A549 (cell line): ENCODE results near the gene WDHD1. TPM values are rescaled to one million over a fixed set of nuclear protein-coding genes. Genes with fewer than 3 reads are reported as not detected.

ENCODE experiments used
- ATAC-seq, 2 experiments: fragments of 200-7000 bp in 1 of 2; fragments of >200 bp in 1 of 2; cut with Nextera tagmentation in 1 of 2; cut with Tn5 transposase in 1 of 2; 3 replicates each; pipeline versions ENCODE4 v1.8.0 to v1.9.1; 2018 to 2020; ENCODE audit warnings: mild to moderate bottlenecking in 1 of 2, moderate library complexity in 1 of 2
- CTCF ChIA-PET: fragments of 300-600 bp; sonication (Branson Sonifier 250); formaldehyde crosslinking; extraction: SDS; loops from one replicate; lab custom pipeline; 2021; ENCODE audit warnings: antibody characterized with exemption, inconsistent platforms; lab: Yijun Ruan, JAX
- POLR2A ChIA-PET: fragments of 350-600 bp; formaldehyde crosslinking; extraction: SDS; loops from one replicate; lab custom pipeline; 2021; ENCODE audit warnings: antibody characterized with exemption, inconsistent platforms; lab: Yijun Ruan, JAX
- DNase-seq, 2 experiments: peaks; one replicate each; pipeline versions ENCODE4 v3.0.0 to v3.0.0-alpha.2; 2011 to 2016; ENCODE audit warnings: low read depth in 1 of 2, low spot score in 1 of 2
- FAIRE-seq: peaks from 2 replicates; lab custom pipeline; 2011; peaks lifted over from hg19 to GRCh38; lab: Jason Lieb, UNC
- H3K27ac ChIP-seq, 2 experiments: fragments of >200 bp; sonication (Bioruptor Twin); formaldehyde crosslinking; 3 replicates each; pipeline ENCODE4 v1.5.1; 2016 to 2017
- H3K4me1 ChIP-seq: fragments of >200 bp; sonication (Bioruptor Twin); formaldehyde crosslinking; 3 replicates; pipeline ENCODE4 v1.6.1; 2016
- H3K4me2 ChIP-seq: fragments of >200 bp; sonication (Bioruptor Twin); formaldehyde crosslinking; 3 replicates; pipeline ENCODE4 v1.6.1; 2016
- H3K4me3 ChIP-seq: fragments of >200 bp; sonication (Bioruptor Twin); formaldehyde crosslinking; 3 replicates; pipeline ENCODE4 v1.5.1; 2016
- H3K9me3 ChIP-seq: fragments of >200 bp; sonication (Bioruptor Twin); formaldehyde crosslinking; 3 replicates; pipeline ENCODE4 v1.6.1; 2016
- CBX8 ChIP-seq: fragments of 200-600 bp; sonication (generic); IDR thresholded peaks from 2 replicates; pipeline ENCODE4 v1.6.1; 2016
- CEBPB ChIP-seq, 2 experiments: fragments of >200 bp in 1 of 2; sonication (Bioruptor Twin) in 1 of 2; formaldehyde crosslinking in 1 of 2; IDR thresholded peaks; 2 replicates each; pipeline ENCODE4 v1.6.1; 2012 to 2016
- EHF ChIP-seq: fragments of 250-450 bp; sonication (Bioruptor Pico); IDR thresholded peaks from 2 replicates; pipeline ENCODE4 v1.5.0; 2020; ENCODE audit warnings: mild to moderate bottlenecking
- GATA3 ChIP-seq: IDR thresholded peaks from 2 replicates; pipeline ENCODE4 v1.6.1; 2012; ENCODE audit warnings: borderline replicate concordance
- HDAC2 ChIP-seq: fragments of 200-600 bp; sonication (generic); IDR thresholded peaks from 2 replicates; pipeline ENCODE4 v1.6.1; 2016
- HEYL ChIP-seq: fragments of 250-450 bp; sonication (Bioruptor Pico); IDR thresholded peaks from 2 replicates; pipeline ENCODE4 v1.8.0; 2021; ENCODE audit warnings: mild to moderate bottlenecking, moderate library complexity
- NFE2L2 ChIP-seq: fragments of 150-350 bp; conservative IDR thresholded peaks from 2 replicates; pipeline ENCODE4 v1.6.1; 2014; ENCODE audit warnings: low read length
- NR3C1 ChIP-seq: fragments of >200 bp; sonication (Bioruptor Twin); formaldehyde crosslinking; IDR thresholded peaks from 3 replicates; pipeline ENCODE4 v1.6.1; 2017
- POLR2A ChIP-seq: IDR thresholded peaks from 2 replicates; pipeline ENCODE4 v1.6.1; 2012; ENCODE audit warnings: mild to moderate bottlenecking, low read length
- RAD21 ChIP-seq, 2 experiments: fragments of >200 bp in 1 of 2; sonication (Bioruptor Twin) in 1 of 2; formaldehyde crosslinking in 1 of 2; IDR thresholded peaks in 1 of 2; conservative IDR thresholded peaks in 1 of 2; 2 replicates in 1 of 2; 3 replicates in 1 of 2; pipeline ENCODE4 v1.6.1; 2012 to 2018; ENCODE audit warnings: inconsistent platforms in 1 of 2
- RCOR1 ChIP-seq: fragments of 150-350 bp; IDR thresholded peaks from 2 replicates; pipeline ENCODE4 v1.6.1; 2014; ENCODE audit warnings: antibody characterized with exemption, low read length, low read depth
- RFX5 ChIP-seq: fragments of 450-650 bp; IDR thresholded peaks from 2 replicates; pipeline ENCODE4 v1.7.1; 2014; ENCODE audit warnings: antibody characterized with exemption, mild to moderate bottlenecking, moderate library complexity
- RNF2 ChIP-seq: fragments of 200-600 bp; sonication (generic); IDR thresholded peaks from 2 replicates; pipeline ENCODE4 v1.6.1; 2016; ENCODE audit warnings: low read depth, mild to moderate bottlenecking, antibody characterized with exemption, moderate library complexity, borderline replicate concordance
- SMC3 ChIP-seq: fragments of >200 bp; sonication (Bioruptor Twin); formaldehyde crosslinking; IDR thresholded peaks from 3 replicates; pipeline ENCODE4 v1.6.1; 2018; ENCODE audit warnings: inconsistent platforms
- SREBF2 ChIP-seq: fragments of 450-650 bp; IDR thresholded peaks from 2 replicates; pipeline ENCODE4 v1.6.1; 2014; ENCODE audit warnings: mild to moderate bottlenecking, moderate library complexity
- ZSCAN20 ChIP-seq: fragments of 250-450 bp; sonication (Bioruptor Pico); IDR thresholded peaks from 2 replicates; pipeline ENCODE4 v1.8.0; 2022; ENCODE audit warnings: mild to moderate bottlenecking, moderate library complexity
- WGBS: methylation state at CpG from one replicate; pipeline ENCODE4 v1.1.6; 2017; ENCODE audit errors: missing lambda C conversion rate; 5-methylcytosine and 5-hydroxymethylcytosine counted together
- polyA plus RNA-seq, 4 experiments: library from polyadenylated mRNA; depleted of rRNA in 3 of 4; stranded (reverse); fragments of >200 nt; fragmentation: RNase III in 1 of 4; extraction: RNeasy Plus Mini Kit Qiagen cat#74134 plus additional on column Dnase treatment in 1 of 4; gene quantifications; 2 replicates in 3 of 4; 3 replicates in 1 of 4; pipeline ENCODE4 v1.2.3, GENCODE V29; 2011 to 2017
- TF ChIP-seq, protein P1 (sequence below): fragments of 450-650 bp; IDR thresholded peaks from 2 replicates; pipeline ENCODE4 v1.6.1; 2014; ENCODE audit warnings: antibody characterized with exemption
- TF ChIP-seq, protein P2 (sequence below): IDR thresholded peaks from 2 replicates; pipeline ENCODE4 v1.6.1; 2012
- TF ChIP-seq, protein P3 (sequence below): fragments of >200 bp; sonication (Bioruptor Twin); formaldehyde crosslinking; IDR thresholded peaks from 2 replicates; pipeline ENCODE4 v1.6.1; 2016
- TF ChIP-seq, protein P4 (sequence below): fragments of >200 bp; sonication (Bioruptor Twin); formaldehyde crosslinking; IDR thresholded peaks from 3 replicates; pipeline ENCODE4 v1.5.1; 2016

The WDHD1 gene
- polyA plus RNA-seq, 2 of the 4 experiments (the other 2 are of a cell fraction): 16.3 to 35.6 TPM

DNA sequence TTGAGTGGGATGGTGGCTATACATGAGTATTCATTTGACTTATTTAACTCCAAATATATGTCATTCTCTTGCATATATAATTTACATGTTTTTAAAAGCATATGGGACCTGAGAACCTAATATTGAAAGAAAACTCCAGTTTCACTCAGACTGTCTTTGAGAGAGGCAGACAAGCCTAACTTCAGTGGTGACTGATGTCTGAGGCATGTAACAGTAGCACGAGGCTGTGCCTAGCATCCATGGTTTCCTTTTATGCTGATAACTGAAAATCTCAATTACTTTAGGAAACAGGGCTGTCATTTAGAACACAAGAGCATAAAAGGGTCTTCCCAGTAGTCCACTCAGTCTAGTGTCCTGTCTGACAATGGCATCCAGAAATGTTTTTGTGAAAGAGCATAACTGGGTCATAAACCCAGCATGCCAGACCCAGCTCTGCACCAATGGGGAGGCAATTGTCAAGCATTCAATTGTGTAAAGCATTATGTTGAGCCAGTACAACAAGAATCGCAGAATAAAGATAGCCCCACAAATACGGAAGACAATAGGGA, 48.8 kb upstream of the WDHD1 start:
- ChIA-PET POLR2A (no interaction called here), CTCF (interaction anchor here (0.6 to 6.5 kb wide), 2 partner anchors 10 to 85 kb away, joined by 3 to 32 read pairs; no protein-coding TSS in a partner anchor)
- 73% methylated on average over 3 of the region's 3 CpGs for WGBS
- Histone ChIP-seq H3K9me3 (no peaks in the 10 kb centered on the region), H3K27ac (no peak overlapping the region), H3K4me3 (no peak overlapping the region), H3K4me2 (no peak overlapping the region), H3K4me1 (peaks cover 3% of the 10 kb centered on the region; the same call in 1 of the 3 replicates)
- no peak for ATAC-seq
- no peak for DNase-seq
- FAIRE-seq: no peak
- TF ChIP-seq, protein P1, sequence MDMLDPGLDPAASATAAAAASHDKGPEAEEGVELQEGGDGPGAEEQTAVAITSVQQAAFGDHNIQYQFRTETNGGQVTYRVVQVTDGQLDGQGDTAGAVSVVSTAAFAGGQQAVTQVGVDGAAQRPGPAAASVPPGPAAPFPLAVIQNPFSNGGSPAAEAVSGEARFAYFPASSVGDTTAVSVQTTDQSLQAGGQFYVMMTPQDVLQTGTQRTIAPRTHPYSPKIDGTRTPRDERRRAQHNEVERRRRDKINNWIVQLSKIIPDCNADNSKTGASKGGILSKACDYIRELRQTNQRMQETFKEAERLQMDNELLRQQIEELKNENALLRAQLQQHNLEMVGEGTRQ: no peak
- TF ChIP-seq RNF2: no peak

DNA sequence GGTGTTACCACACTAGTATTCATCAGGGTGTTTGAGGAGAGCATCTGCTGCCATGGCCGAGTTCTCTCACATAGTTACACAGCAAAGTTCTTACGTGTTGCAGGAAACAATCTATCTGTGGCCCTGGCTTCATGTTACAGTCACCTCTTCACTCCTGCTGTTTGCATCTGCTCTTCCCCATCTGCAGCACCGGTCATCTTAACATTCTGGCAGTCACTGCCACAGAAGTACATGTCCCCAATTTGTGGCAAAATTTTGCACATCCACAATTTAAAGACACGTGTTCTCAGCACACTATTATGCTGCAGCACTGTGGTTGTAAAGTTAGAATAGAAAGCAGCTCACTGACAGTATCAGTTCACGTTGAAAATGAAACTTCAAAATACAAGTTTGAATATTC, 47.8 kb upstream of the WDHD1 start:
- no peaks in the 10 kb centered on the region for H3K9me3 ChIP-seq
- no peak overlapping the region for H3K4me2 ChIP-seq
- no peak overlapping the region for H3K27ac ChIP-seq
- TF ChIP-seq GATA3 (no peak), SREBF2 (no peak), SMC3 (no peak), ZSCAN20 (CRISPR knock-in tag) (no peak), RCOR1 (no peak), RFX5 (no peak), CEBPB (IDR thresholded peaks at IDR 0.05) (no peak), HEYL (no peak), NFE2L2 (no peak), RAD21 (conservative IDR thresholded peaks at IDR 0.05 in 1 of 2, IDR thresholded peaks at IDR 0.05 in 1 of 2) (no peak), NR3C1 (no peak), EHF (CRISPR knock-in tag) (no peak), POLR2A (no peak)
- TF ChIP-seq, protein P2, sequence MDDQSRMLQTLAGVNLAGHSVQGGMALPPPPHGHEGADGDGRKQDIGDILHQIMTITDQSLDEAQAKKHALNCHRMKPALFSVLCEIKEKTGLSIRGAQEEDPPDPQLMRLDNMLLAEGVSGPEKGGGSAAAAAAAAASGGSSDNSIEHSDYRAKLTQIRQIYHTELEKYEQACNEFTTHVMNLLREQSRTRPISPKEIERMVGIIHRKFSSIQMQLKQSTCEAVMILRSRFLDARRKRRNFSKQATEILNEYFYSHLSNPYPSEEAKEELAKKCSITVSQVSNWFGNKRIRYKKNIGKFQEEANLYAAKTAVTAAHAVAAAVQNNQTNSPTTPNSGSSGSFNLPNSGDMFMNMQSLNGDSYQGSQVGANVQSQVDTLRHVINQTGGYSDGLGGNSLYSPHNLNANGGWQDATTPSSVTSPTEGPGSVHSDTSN: no peak
- TF ChIP-seq, protein P3, sequence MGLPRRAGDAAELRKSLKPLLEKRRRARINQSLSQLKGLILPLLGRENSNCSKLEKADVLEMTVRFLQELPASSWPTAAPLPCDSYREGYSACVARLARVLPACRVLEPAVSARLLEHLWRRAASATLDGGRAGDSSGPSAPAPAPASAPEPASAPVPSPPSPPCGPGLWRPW: no peak
- TF ChIP-seq, protein P4, sequence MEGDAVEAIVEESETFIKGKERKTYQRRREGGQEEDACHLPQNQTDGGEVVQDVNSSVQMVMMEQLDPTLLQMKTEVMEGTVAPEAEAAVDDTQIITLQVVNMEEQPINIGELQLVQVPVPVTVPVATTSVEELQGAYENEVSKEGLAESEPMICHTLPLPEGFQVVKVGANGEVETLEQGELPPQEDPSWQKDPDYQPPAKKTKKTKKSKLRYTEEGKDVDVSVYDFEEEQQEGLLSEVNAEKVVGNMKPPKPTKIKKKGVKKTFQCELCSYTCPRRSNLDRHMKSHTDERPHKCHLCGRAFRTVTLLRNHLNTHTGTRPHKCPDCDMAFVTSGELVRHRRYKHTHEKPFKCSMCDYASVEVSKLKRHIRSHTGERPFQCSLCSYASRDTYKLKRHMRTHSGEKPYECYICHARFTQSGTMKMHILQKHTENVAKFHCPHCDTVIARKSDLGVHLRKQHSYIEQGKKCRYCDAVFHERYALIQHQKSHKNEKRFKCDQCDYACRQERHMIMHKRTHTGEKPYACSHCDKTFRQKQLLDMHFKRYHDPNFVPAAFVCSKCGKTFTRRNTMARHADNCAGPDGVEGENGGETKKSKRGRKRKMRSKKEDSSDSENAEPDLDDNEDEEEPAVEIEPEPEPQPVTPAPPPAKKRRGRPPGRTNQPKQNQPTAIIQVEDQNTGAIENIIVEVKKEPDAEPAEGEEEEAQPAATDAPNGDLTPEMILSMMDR: no peak
- TF ChIP-seq, protein P1: no peak
- FAIRE-seq (no peak), DNase-seq (no peak), ATAC-seq (peak; percentile 12 to 22; a peak in 4 of 6 replicates)
- POLR2A ChIA-PET: interaction anchor here (0.5 kb wide), 1 partner anchor 40 kb away, joined by 5 read pairs; no protein-coding TSS in a partner anchor
- 58% methylated on average over 5 of the region's 5 CpGs for WGBS
- peaks cover 3% of the 10 kb centered on the region; the same call in 1 of the 3 replicates for H3K4me1 ChIP-seq
- no peak overlapping the region for H3K4me3 ChIP-seq
- CTCF ChIA-PET: no interaction called here

DNA sequence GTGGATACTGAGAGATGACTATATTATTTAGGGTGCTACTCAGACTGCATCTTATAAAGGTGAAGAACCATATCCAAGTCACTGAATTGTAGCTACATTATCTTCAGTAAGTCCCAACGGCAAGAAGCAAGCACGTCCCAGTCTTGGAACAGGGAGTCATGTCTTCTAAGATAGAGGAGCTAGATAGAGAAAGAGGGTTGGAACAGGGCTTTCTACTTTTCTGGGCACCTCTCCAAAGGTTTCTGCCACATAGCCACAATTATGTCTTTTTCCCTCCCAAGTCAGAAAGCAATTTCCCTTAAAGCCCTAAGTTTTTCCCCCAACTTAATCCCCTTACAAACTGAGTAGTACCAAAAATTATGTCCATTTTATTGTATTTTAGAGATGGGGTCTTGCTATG, 47.0 kb upstream of the WDHD1 start:
- DNase-seq: no peak
- no peak for ATAC-seq
- H3K9me3 ChIP-seq: no peaks in the 10 kb centered on the region
- H3K4me2 ChIP-seq: no peak overlapping the region
- ChIA-PET POLR2A (no interaction called here), CTCF (no interaction called here)
- H3K4me1 ChIP-seq: peaks cover 3% of the 10 kb centered on the region; the same call in 1 of the 3 replicates
- no peak overlapping the region for H3K27ac ChIP-seq
- FAIRE-seq: no peak
- H3K4me3 ChIP-seq: no peak overlapping the region
- TF ChIP-seq HDAC2: no peak
- TF ChIP-seq POLR2A: no peak
- no peak for TF ChIP-seq CBX8
- TF ChIP-seq, all 56 proteins: peak for 0
- 96% methylated on average over 2 of the region's 2 CpGs for WGBS
